Right kidney (tissue), 1 donor: ENCODE data around the gene FAM241B.

Source experiments
- DNase-seq: peaks from one replicate; pipeline ENCODE4 v3.0.0-alpha.2; 2016

Gene FAM241B

DNA sequence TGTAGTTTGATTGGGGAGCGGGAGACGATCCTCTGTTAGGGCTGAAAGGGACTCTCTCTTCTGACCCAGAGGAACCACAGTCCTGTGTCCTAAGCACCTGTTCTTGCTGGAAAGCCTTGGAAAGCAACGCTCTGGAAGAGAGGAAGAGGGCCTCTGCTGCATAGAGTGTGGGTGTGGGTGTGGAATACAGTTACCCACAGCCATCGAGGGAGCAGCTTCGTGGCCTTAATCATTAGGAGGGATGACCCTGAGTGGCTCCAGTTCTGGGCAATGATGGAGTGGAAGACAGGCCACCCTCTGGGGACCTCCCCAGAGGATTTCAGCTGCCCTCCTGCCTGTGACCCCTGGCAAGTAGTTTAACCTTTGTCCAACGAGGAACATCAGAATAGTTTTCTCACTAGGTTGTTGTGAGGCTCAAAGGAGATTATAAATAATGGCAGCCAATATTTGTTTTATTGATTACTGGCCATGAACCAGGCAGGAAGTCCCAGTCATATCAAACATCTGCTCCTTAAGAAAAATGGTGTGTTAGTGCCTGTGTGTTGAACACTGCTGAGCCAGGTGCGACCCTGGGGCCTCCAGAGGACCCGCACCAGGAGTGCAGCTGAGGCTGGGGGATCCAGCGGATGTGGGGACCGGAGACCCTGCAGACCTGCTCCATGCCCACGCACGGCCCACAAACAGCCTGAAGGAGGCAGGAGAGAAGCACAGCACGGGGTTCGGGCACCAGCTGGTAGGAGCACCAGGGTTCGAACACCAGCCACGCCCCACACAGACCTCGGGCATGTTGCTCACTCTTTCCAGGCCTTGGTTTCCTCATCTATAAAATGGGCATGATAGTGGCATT lies 35.6 kb downstream of the FAM241B start:
- no peak for DNase-seq

DNA sequence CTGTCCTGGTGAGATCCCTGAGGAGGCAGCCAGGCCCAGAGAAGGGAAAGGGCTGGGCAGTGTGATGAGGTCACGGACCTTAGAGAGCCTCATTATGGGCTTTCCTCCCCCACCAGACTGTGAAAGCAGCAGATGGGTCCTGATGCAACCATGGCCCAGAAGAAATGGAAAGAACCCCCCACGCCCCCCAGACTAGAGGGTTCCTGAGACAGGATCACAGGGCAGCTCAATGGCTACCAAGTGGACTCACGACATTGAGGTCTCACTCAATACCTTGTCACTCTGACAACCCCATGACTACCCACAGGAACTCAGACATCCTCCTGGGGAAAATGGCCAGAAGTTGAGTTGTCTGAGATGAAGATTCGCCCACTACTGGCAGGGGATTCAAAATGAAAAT lies 36.7 kb downstream of the FAM241B start:
- DNase-seq = no peak

DNA sequence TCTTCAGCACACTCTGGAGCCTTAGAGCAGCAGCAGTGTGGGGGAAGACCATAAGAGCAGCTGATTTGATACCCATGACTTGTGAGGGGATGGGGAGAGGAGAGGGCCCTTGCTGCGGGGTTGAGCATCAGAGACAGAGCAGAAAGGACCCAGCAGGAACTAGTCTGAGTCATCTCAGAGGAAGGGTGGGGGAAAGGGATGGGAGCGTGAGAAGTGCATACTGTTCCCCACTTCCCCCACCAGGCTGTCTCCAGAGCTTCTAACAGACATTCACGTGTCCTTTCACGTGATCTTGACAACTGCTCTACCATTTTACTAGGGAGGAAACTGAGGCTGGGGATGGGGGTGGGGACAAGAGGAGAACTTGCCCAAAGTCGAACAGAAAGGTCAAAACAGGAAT lies 38.7 kb downstream of the FAM241B start:
- DNase-seq = no peak

DNA sequence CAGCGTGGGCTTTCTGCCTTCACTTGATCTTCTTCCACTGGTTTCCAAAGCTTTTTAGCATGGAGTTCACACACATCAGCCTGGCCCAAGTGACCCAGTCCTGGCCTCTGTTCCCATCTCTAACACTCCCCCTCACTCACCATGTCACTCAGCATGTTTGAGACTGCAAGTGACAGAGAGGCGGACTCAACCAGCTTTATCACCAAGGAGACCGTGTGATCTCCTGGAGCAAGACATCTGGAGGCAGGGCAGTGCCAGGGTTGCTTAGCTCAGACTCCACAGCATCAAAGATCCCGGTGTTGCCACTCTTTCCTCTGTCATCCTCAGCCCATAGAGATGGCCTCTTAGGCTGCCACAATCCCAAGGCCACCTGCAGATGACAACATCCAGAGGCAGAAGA lies 39.4 kb downstream of the FAM241B start:
- no peak for DNase-seq

DNA sequence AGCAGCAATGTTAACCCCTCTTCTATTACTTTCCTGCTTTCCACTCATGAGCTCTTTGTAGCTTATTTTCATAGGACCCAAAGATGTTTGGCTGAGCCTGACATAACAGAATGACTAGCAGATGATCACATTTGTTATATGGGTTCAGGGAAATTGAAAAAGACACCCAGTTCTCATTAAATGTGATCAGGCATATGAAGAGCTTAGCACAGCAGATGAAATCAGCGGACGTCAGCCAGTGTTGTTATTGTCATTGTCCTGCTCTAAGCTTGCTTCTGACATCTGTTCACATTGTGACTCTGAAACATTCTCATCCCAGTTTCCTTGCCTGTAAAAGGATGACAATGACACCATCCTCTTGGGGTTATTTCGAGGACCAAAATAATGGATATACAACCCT lies 43.5 kb downstream of the FAM241B start:
- DNase-seq = no peak

DNA sequence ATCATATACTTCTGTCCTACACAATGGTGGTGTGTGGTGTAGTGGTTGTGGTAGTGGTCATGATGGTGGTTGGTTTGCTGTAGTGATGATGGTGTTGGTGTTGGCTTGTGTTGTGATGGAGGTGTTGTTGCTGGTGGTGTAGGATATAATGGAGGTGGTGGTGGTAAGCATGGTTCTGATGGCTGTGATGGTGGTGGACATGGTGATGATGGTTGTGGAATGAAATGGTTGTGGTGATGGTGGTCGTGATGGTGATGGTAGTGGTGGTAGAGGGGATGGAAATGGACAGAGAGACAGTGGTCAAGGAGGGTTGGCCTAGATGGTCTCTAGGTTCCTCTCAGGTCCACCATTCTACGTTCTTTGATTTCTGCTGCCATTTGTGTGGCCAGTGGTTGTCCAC lies 44.7 kb downstream of the FAM241B start:
- no peak for DNase-seq

DNA sequence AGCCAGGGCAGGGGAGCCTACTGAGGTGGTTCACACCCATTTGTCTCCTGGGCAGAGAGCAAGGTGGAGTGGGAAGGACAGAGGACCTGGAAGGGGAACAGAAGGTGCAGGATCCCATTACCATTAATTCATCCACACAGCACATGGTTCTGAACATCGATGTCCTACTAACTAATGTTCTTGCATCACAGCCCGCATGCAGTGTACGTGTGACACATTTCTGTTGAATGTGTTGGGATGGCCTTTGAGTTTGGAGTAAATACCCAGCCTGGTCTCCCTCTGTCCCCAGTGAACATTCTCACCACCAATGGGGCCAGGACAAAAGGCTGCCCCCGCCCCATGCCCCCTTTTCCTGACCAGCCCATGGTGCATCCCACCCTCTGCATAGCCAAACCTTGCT lies 46.3 kb downstream of the FAM241B start:
- no peak for DNase-seq

DNA sequence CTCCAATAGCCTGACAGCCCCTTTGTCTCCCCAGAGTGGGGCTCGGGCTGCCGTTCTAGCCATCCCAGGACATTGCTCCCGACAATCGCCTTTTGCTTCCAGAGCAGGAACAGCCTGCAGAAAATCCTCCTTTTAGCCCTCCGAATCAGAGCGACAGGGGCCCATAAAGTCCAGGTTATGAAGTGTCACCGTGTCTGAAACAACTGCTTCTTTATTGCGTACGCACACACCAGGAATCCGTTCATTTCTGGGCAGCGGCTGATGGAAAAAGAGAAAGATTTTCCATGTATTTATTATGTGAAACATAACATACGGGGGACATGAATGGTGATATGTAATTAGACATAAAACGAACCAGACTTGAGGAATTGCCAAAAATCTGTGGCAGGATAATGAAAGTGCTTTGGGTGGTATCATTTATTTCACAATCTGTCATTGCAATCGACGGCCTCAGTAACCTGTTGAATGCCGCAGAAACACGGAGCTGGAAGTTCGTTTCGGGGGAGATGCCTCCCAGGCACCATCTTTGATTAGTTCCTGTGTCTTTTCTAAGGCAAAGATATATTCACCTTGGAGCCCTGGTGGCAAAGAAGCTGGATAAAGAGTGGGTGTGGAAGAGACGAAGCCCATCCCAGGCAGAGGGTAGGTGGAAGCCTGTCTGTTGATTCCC lies 48.1 kb downstream of the FAM241B start:
- no peak for DNase-seq

DNA sequence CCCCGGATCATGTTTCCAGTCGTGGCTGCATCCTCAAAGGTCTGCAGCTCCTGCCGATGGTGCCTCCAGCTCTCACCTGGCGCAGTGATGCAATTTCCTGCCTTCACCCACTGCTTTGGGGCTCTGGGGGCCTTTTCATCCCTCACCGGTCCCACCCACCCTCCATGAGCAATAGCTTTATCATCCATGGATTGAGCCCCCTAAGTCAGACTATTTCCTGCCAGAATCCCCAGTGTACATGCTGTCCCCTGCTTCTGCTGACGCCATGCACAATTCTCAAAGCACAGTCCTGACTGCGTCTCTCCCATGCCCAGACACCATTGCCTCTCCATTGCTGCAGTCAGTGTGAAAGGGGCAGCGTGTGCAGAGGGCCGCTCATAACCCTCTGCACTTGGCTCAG lies 49.7 kb downstream of the FAM241B start:
- no peak for DNase-seq

DNA sequence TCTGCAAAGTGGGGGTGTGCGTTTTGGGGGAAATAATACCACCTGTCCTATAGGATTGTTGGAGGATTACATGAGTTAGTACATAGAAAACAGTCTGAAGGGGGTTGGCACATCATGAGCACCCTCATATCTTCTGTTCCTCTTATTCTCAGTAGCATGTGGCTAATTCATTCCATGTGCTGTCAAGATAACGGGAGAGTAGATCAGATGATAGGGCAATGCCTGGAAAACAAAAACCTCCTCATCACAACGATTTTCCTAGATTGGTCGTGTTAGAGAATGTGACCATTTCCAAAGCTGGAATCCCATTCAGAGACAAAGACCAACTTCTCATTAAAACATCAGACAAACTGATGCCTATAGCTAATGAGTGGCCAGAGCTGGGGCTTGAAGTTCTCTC lies 50.6 kb downstream of the FAM241B start:
- DNase-seq = no peak

DNA sequence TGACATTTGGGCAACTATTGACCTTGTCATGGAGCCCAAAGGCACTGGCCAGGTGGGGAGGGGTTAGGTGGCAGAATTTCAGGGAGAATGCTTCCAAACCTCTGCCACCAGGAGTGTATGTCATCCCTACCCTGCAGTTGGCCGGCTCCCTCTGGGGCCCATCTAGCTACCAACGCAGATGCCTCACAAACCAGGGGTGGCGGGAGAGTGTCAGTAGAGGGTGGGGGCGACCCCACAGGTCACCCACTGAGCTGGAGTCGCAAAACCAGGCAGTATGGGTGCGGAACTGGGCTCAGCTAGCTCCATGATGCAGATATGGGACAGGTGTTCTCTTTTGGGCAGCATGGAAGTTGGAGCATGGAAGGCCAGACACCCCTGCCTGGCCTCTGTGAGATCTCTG lies 51.4 kb downstream of the FAM241B start:
- DNase-seq = no peak

DNA sequence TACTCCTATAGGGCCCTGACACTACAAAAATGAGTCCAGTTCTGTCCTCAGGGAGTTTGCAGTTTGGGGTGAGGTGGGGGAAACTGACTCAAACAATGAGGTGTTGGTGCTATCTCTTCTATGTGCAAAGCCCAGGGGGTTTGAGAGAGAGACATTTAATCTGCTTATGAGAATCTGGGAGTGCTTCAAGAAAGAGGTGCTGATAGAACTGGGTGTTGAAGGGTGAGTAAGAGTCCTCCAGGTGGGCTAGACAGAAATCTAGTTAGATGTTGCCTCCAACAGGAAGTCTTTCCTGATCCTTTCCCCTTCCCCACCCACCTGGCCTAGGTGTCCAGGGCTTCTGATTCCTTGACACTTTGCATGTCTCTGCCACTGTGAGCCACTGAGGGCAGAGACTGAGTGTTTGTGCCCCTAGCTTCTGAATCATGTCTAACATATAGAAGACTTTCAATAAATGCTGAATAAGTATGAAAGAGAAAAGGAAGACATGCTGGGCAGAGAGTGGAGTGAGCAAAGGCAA lies 53.0 kb downstream of the FAM241B start:
- no peak for DNase-seq
